K562 (cell line): ENCODE measurements around the gene SCARF2. TPM values are rescaled to one million over a fixed set of nuclear protein-coding genes. Genes with fewer than 3 reads are reported as not detected.

Source experiments
- BHLHE40 ChIP-seq: IDR thresholded peaks from 2 replicates; pipeline ENCODE4 v1.6.1; 2011; ENCODE audit warnings: low read length, improper control_type of control experiment
- CHD7 ChIP-seq: fragments of 200-600 bp; sonication (generic); IDR thresholded peaks from one replicate; pipeline ENCODE4 v1.6.1; 2012; ENCODE audit warnings: mild to moderate bottlenecking, low read depth, low read length, inconsistent platforms
- CREB5 ChIP-seq: fragments of 250-450 bp; sonication (Bioruptor Pico); IDR thresholded peaks from 2 replicates; pipeline ENCODE4 v1.5.0; 2020; ENCODE audit warnings: mild to moderate bottlenecking
- FOXJ3 ChIP-seq: sonication (generic); formaldehyde crosslinking; IDR thresholded peaks from 2 replicates; pipeline ENCODE4 v1.4.0; 2020; ENCODE audit warnings: mild to moderate bottlenecking, missing genetic modification reagents
- MEF2A ChIP-seq: IDR thresholded peaks from 2 replicates; pipeline ENCODE4 v1.6.1; 2011; ENCODE audit warnings: low read depth, mild to moderate bottlenecking, low read length, moderate library complexity; ENCODE audit not compliant: control insufficient read depth
- RBBP5 ChIP-seq: fragments of 200-600 bp; sonication (generic); IDR thresholded peaks from 2 replicates; pipeline ENCODE4 v1.6.1; 2012; ENCODE audit warnings: borderline replicate concordance, mild to moderate bottlenecking, low read length, control low read depth, inconsistent platforms; ENCODE audit not compliant: insufficient read depth, poor library complexity, severe bottlenecking
- USF2 ChIP-seq: sonication (generic); formaldehyde crosslinking; IDR thresholded peaks from 2 replicates; pipeline ENCODE4 v1.5.0; 2020; ENCODE audit warnings: missing genetic modification reagents
- YBX1 ChIP-seq: fragments of 450-650 bp; IDR thresholded peaks from 2 replicates; pipeline ENCODE4 v1.7.1; 2016; ENCODE audit warnings: mild to moderate bottlenecking
- ZBTB33 ChIP-seq: sonication (generic); formaldehyde crosslinking; IDR thresholded peaks from 2 replicates; pipeline ENCODE4 v1.8.1; 2023; ENCODE audit warnings: mild to moderate bottlenecking, missing genetic modification reagents
- ZNF324 ChIP-seq: fragments of 250-450 bp; sonication (Bioruptor Pico); IDR thresholded peaks from 2 replicates; pipeline ENCODE4 v1.4.0; 2020; ENCODE audit warnings: mild to moderate bottlenecking
- ZZZ3 ChIP-seq: fragments of 450-650 bp; IDR thresholded peaks from 2 replicates; pipeline ENCODE4 v1.6.1; 2016; ENCODE audit warnings: antibody characterized with exemption, mild to moderate bottlenecking, moderate library complexity
- polyA plus RNA-seq, 8 experiments: library from polyadenylated mRNA; depleted of rRNA in 4 of 8; stranded (reverse) in 5 of 8; unstranded in 3 of 8; fragments of >200 nt; fragmentation: Nextera tagmentation in 2 of 8; fragmentation: Illumina TruSeq in 1 of 8; extraction: Ambion mirVana in 2 of 8; extraction: Trizol in 1 of 8; gene quantifications; 2 replicates each; pipeline versions ENCODE4 v1.2.1 to v1.2.3, GENCODE V29; 2011 to 2014; ENCODE audit warnings: inconsistent platforms in 1 of 8, missing spikeins in 1 of 8
- total RNA-seq, 7 experiments: library from RNA; depleted of rRNA in 6 of 7; stranded (reverse); fragments of >200 nt in 6 of 7; fragmentation: Illumina TruSeq in 2 of 7; extraction: Trizol in 2 of 7; gene quantifications; 2 replicates each; pipeline versions ENCODE4 v1.2.1 to v1.2.3, GENCODE V29; 2011 to 2021; ENCODE audit warnings: low replicate concordance in 1 of 7

The SCARF2 gene
- total and polyA plus RNA-seq, 9 of the 15 experiments (the other 6 are each of a cell fraction or from before 2014, with no cell fraction given), result 0.06 to 0.32 (median 0.21) TPM; not detected in 5

GRCh38 chr22:20405931-20406685 is 31.5 kb downstream of the SCARF2 start (continued):
- TF ChIP-seq CREB5 (CRISPR knock-in tag), result no peak
- TF ChIP-seq ZNF324 (CRISPR knock-in tag), result no peak
- TF ChIP-seq USF2 (CRISPR knock-in tag), result 0 out of 2 replicates have a peak, but pooled peaks have one; percentile 6
- TF ChIP-seq MEF2A, result no peak
- peak; percentile 12 for TF ChIP-seq RBBP5
- TF ChIP-seq CHD7, result no peak
- peak; percentile 95 for TF ChIP-seq ZBTB33 (CRISPR knock-in tag)
- no peak for TF ChIP-seq BHLHE40
- TF ChIP-seq FOXJ3 (CRISPR knock-in tag), result no peak
- no peak for TF ChIP-seq ZZZ3
- TF ChIP-seq YBX1, result no peak
